Stimulated activated CD4-positive, alpha-beta T cell treated with anti-CD3 and anti-CD28 coated beads, Interleukin-4, amount 100 ng/mL, for 48 hours (primary cell): ENCODE results near the gene SNX2.
"Not testable (repeated sequence)": the region's sequence is repeated elsewhere in the genome, so short reads cannot be mapped to it uniquely, and the experiment has no call there.

Experiments used
- DNase-seq, 2 donors: peaks; one replicate each; pipeline ENCODE4 v3.0.0-alpha.2; 2020; ENCODE audit warnings: low read depth in 2 of 2

SNX2 gene, protein sequence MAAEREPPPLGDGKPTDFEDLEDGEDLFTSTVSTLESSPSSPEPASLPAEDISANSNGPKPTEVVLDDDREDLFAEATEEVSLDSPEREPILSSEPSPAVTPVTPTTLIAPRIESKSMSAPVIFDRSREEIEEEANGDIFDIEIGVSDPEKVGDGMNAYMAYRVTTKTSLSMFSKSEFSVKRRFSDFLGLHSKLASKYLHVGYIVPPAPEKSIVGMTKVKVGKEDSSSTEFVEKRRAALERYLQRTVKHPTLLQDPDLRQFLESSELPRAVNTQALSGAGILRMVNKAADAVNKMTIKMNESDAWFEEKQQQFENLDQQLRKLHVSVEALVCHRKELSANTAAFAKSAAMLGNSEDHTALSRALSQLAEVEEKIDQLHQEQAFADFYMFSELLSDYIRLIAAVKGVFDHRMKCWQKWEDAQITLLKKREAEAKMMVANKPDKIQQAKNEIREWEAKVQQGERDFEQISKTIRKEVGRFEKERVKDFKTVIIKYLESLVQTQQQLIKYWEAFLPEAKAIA

DNA sequence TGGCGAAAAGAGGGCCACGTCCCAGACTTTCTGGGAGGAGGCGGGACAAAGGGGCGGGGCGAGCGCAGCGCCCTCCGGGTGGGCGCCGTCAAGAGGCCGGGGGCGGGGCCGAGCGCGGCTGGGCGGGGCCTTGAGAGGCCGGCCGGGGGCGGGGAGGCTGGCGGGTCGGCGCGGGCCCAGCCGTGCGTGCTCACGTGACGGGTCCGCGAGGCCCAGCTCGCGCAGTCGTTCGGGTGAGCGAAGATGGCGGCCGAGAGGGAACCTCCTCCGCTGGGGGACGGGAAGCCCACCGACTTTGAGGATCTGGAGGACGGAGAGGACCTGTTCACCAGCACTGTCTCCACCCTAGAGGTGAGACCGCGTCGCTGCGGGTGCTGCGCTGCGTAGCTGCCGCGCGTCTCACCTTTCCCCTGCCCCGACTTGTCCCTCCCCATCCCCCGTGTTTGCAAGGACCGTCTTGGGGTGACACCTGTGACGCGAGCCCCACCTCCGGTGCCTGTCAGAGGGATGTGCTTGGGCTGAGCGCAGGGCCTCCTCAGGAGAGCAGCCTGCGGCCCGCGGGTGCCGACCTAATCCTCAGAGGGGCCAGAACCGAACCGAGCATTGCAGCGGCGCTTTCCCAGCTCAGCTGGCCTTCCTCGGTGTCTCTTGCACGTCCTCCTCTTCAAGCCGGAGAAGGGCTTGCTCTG, at the start of gene SNX2:
Gene SNX2, plus strand, starts transcription at position 220 of the 689 bp plus-strand sequence. Its CDS starts 24 bp downstream, at position 244.
- DNase-seq = peak; percentile 86 to 89

GRCh38 chr5:122727112-122727541, 47.8 kb upstream of the SNX2 start:
- DNase-seq = no peak

- no peak for DNase-seq
Measured at GRCh38 chr5:122730037-122730436, 44.8 kb upstream of the SNX2 start.

- no peak for DNase-seq
Measured at GRCh38 chr5:122730456-122730855, 44.4 kb upstream of the SNX2 start.

GRCh38 chr5:122736086-122736845, 38.6 kb upstream of the SNX2 start:
- no peak for DNase-seq

- DNase-seq = no peak
Measured at GRCh38 chr5:122738088-122738487, 36.8 kb upstream of the SNX2 start.

GRCh38 chr5:122741681-122742080, 33.2 kb upstream of the SNX2 start:
- no peak for DNase-seq

DNA sequence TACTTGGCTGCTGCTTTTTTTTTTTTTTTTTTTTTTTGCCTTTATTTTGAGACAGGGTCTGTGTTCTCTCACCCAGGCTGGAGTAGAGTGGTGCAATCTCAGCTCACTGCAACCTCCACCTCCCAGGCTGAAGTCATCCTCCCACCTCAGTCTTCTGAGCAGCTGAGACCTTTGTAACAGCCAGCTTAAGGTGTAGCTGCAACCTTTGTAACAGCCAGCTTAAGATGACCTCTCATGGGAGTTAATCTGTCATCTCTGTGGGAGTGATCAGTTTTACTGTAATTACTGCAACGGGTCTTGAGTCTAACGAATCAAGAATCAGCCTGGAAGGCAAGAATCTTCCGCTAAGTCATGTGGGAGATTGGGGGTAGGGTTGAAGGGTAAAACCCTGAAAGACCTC, 31.6 kb upstream of the SNX2 start:
- no peak for DNase-seq

GRCh38 chr5:122745597-122745996, 29.3 kb upstream of the SNX2 start:
- DNase-seq = no peak

DNA sequence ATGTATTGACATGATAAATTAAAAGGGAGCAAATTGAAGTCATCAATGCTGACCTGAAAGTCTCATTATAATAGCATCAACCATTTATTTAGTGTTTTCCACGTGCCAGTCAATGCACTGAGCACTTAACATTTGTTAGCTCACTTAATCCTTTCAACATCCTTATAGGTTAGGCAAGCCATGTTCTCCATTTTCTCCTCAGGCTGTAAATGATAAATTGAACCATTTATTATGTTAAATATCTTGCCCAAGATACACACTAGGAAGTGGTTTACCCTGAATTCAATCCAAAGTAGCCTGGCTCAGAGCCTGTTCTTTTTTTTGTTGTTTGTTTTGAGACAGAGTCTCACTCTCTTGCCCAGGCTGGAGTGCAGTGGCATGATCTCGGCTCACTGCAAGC, 25.0 kb upstream of the SNX2 start:
- DNase-seq = no peak

GRCh38 chr5:122751293-122751782, 23.5 kb upstream of the SNX2 start:
- DNase-seq = no peak

GRCh38 chr5:122753500-122753899, 21.4 kb upstream of the SNX2 start:
- no peak for DNase-seq

DNA sequence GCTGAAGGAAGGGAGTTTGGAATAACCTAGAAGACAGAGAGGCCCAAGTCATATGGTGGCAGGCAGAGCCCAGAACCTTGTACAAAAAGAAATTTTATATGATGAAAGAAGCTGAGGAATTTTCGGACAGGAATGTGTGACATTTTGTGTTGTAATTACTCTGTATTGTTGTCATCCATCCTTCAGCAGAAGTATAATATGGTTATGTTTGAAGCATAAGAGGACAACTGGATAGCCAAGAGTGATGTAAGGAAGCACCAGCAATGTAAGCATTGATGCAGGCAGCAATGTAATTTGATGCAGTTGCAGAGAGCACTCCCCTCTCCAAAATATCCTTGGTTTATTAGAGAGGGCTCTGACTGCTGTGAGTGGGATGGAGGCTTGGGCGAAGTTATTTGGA, 19.1 kb upstream of the SNX2 start:
- DNase-seq = no peak

GRCh38 chr5:122756264-122756911, 18.5 kb upstream of the SNX2 start:
- DNase-seq = no peak

DNA sequence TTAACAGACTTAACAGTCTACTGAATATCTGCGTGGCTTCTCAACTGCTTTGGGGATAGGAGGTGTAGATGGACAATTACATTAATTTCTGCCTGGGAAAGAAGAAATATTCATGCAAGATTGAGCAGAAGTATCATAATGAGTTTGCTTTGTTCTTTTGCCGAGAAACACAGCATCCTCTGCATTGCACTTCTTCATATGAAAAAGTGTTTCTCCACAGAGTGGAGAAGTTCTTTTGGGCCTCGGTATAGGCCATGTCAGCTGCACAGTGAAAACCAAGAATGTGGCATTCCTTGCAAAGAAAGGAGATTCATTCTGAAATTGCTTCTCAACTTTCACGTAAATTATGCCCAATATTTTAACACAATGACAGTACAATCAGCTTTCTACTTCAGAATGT, 17.6 kb upstream of the SNX2 start:
- no peak for DNase-seq

GRCh38 chr5:122759241-122760070, 15.4 kb upstream of the SNX2 start:
- no peak for DNase-seq

GRCh38 chr5:122760236-122760635, 14.6 kb upstream of the SNX2 start:
- no peak for DNase-seq

DNA sequence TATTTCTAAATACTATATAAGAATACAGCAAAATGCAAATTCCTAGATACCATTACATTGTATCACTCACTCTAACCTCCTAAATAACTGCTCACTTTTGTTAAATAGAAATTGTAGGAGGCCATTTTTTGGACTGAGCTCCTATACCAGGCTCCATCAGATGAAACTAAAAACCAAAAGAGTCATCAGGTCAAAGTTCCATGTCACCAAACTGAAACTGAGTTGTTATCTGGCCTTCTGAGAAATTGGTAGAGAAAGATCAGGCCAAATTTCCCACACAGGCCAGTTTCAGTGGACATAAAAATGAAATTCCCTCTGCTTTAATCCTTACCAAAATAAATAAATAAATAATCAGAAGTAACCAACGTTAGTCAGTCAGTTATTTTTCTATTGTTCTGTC, 13.8 kb upstream of the SNX2 start:
- no peak for DNase-seq

GRCh38 chr5:122761896-122762295, 13.0 kb upstream of the SNX2 start:
- not testable (repeated sequence) for DNase-seq

- DNase-seq = no peak
Measured at GRCh38 chr5:122766130-122766529, 8.8 kb upstream of the SNX2 start.

GRCh38 chr5:122770477-122770876, 4.4 kb upstream of the SNX2 start:
- DNase-seq = no peak
